Stomach smooth muscle (tissue), 2 donors: Measurements from ENCODE around the gene MAN1C1.
A peak's percentile ranks its signal among the peaks of the same experiment; 100 is the strongest.
"Not testable (repeated sequence)": the region's sequence is repeated elsewhere in the genome, so short reads cannot be mapped to it uniquely, and the experiment has no call there.

Source experiments
- H3K27ac ChIP-seq: one replicate; pipeline ENCODE4 v1.7.0; 2013; ENCODE audit warnings: mild to moderate bottlenecking, low read length, inconsistent platforms
- H3K27me3 ChIP-seq, 2 donors: one replicate each; pipeline ENCODE4 v1.7.0; 2013; ENCODE audit warnings: low read length in 2 of 2; ENCODE audit not compliant: insufficient read depth in 2 of 2, control insufficient read depth in 1 of 2
- H3K36me3 ChIP-seq, 2 donors: one replicate each; pipeline ENCODE4 v1.7.0; 2013; ENCODE audit warnings: low read length in 2 of 2; ENCODE audit not compliant: control insufficient read depth in 2 of 2, insufficient read depth in 2 of 2
- H3K4me1 ChIP-seq: one replicate; pipeline ENCODE4 v1.7.0; 2013; ENCODE audit warnings: low read length; ENCODE audit not compliant: control insufficient read depth, insufficient read depth
- H3K4me3 ChIP-seq, 2 donors: one replicate each; pipeline ENCODE4 v1.7.0; 2013; ENCODE audit warnings: low read length in 2 of 2
- H3K9ac ChIP-seq, 2 donors: one replicate each; pipeline ENCODE4 v1.7.0; 2013; ENCODE audit warnings: low read length in 2 of 2, mild to moderate bottlenecking in 1 of 2
- H3K9me3 ChIP-seq, 2 donors: one replicate each; pipeline ENCODE4 v1.7.0; 2013; ENCODE audit warnings: low read length in 2 of 2; ENCODE audit not compliant: control insufficient read depth in 2 of 2
- donor health status: healthy.
- donor health status: Pancreatic carcinoma.

Gene MAN1C1

GRCh38 chr1:25733271-25733670, 116.7 kb downstream of the MAN1C1 start:
- Histone ChIP-seq H3K36me3 (no peaks in the 10 kb centered on the region), H3K4me3 (no peak overlapping the region), H3K27ac (no peak overlapping the region), H3K4me1 (peaks cover 32% of the 10 kb centered on the region), H3K27me3 (no peaks in the 10 kb centered on the region), H3K9ac (no peak overlapping the region), H3K9me3 (no peaks in the 10 kb centered on the region)

GRCh38 chr1:25734991-25735390, 118.4 kb downstream of the MAN1C1 start:
- H3K27me3 ChIP-seq, H3K36me3 ChIP-seq, H3K27ac ChIP-seq, H3K4me3 ChIP-seq, H3K9me3 ChIP-seq, H3K9ac ChIP-seq: not testable (repeated sequence)
- peaks cover 18% of the 10 kb centered on the region for H3K4me1 ChIP-seq

- H3K9ac ChIP-seq = no peak overlapping the region
- no peak overlapping the region for H3K27ac ChIP-seq
- peaks cover 0 to 2% of the 10 kb centered on the region in 2 donors for H3K9me3 ChIP-seq
- H3K4me3 ChIP-seq = no peak overlapping the region
- no peaks in the 10 kb centered on the region for H3K27me3 ChIP-seq
- H3K36me3 ChIP-seq = no peaks in the 10 kb centered on the region
- peaks cover 9% of the 10 kb centered on the region for H3K4me1 ChIP-seq
These were observed 119.5 kb downstream of the MAN1C1 start for GRCh38 chr1:25735956-25736529.

- Histone ChIP-seq H3K36me3 (no peaks in the 10 kb centered on the region), H3K4me1 (peaks cover 13% of the 10 kb centered on the region), H3K27me3 (no peaks in the 10 kb centered on the region), H3K9ac (no peak overlapping the region), H3K27ac (no peak overlapping the region), H3K9me3 (peaks cover 0 to 2% of the 10 kb centered on the region in 2 donors), H3K4me3 (no peak overlapping the region)
These were observed 120.5 kb downstream of the MAN1C1 start for GRCh38 chr1:25737130-25737529.

- Histone ChIP-seq H3K27me3 (no peaks in the 10 kb centered on the region), H3K9me3 (peaks cover 0 to 2% of the 10 kb centered on the region in 2 donors), H3K4me3 (no peak overlapping the region), H3K9ac (no peak overlapping the region), H3K36me3 (no peaks in the 10 kb centered on the region), H3K27ac (no peak overlapping the region), H3K4me1 (peaks cover 25% of the 10 kb centered on the region)
These were observed 121.9 kb downstream of the MAN1C1 start for GRCh38 chr1:25738499-25738898.

GRCh38 chr1:25739341-25739740, 122.8 kb downstream of the MAN1C1 start:
- Histone ChIP-seq H3K27me3 (no peaks in the 10 kb centered on the region), H3K9ac (no peak overlapping the region), H3K36me3 (no peaks in the 10 kb centered on the region), H3K9me3 (peaks cover 0 to 2% of the 10 kb centered on the region in 2 donors), H3K27ac (no peak overlapping the region), H3K4me1 (peaks cover 33% of the 10 kb centered on the region), H3K4me3 (no peak overlapping the region)

- Histone ChIP-seq H3K9me3 (peaks cover 0 to 2% of the 10 kb centered on the region in 2 donors), H3K4me1 (peaks cover 40% of the 10 kb centered on the region), H3K9ac (no peak overlapping the region)
These were observed 123.5 kb downstream of the MAN1C1 start for GRCh38 chr1:25740071-25740470.

GRCh38 chr1:25742316-25742715, 125.7 kb downstream of the MAN1C1 start:
- Histone ChIP-seq H3K27me3 (no peaks in the 10 kb centered on the region), H3K9ac (peak overlapping the region in 1 of 2 donors; percentile 21), H3K4me3 (no peak overlapping the region), H3K36me3 (no peaks in the 10 kb centered on the region), H3K27ac (no peak overlapping the region), H3K9me3 (peaks cover 0 to 2% of the 10 kb centered on the region in 2 donors), H3K4me1 (peaks cover 38% of the 10 kb centered on the region)

More at GRCh38 chr1:25740071-25740470, 123.5 kb downstream of the MAN1C1 start:
- H3K4me3 ChIP-seq = no peak overlapping the region
- H3K27ac ChIP-seq = no peak overlapping the region
- H3K27me3 ChIP-seq = no peaks in the 10 kb centered on the region
- H3K36me3 ChIP-seq = no peaks in the 10 kb centered on the region

- peaks cover 0 to 2% of the 10 kb centered on the region in 2 donors for H3K9me3 ChIP-seq
- H3K27me3 ChIP-seq = no peaks in the 10 kb centered on the region
- H3K36me3 ChIP-seq = no peaks in the 10 kb centered on the region
- peaks cover 36% of the 10 kb centered on the region for H3K4me1 ChIP-seq
- peak overlapping the region; percentile 84 for H3K27ac ChIP-seq
- H3K9ac ChIP-seq = peak overlapping the region; percentile 49 to 55
- H3K4me3 ChIP-seq = peak overlapping the region in 1 of 2 donors; percentile 40
These were observed 126.9 kb downstream of the MAN1C1 start for GRCh38 chr1:25743164-25744139.

GRCh38 chr1:25744140-25744581, 127.6 kb downstream of the MAN1C1 start:
- Histone ChIP-seq H3K9ac (peak overlapping the region; percentile 49 to 55), H3K9me3 (no peaks in the 10 kb centered on the region), H3K27me3 (no peaks in the 10 kb centered on the region), H3K4me1 (peaks cover 36% of the 10 kb centered on the region), H3K4me3 (peak overlapping the region in 1 of 2 donors; percentile 40), H3K36me3 (no peaks in the 10 kb centered on the region), H3K27ac (peak overlapping the region; percentile 84)
